Neural progenitor cell (in vitro differentiated cells): ENCODE results near the gene RNF25. TPM values are rescaled to one million over a fixed set of nuclear protein-coding genes. Genes with fewer than 3 reads are reported as not detected.

Experiments used
- DNase-seq: peaks from one replicate; pipeline ENCODE4 v3.0.0-alpha.2; 2016; ENCODE audit warnings: low spot score
- H2AFZ ChIP-seq: fragments of 200-600 bp; sonication (generic); replicated peaks from 2 replicates; pipeline ENCODE4 v1.6.1; 2016; ENCODE audit warnings: antibody characterized with exemption
- H3F3A ChIP-seq: fragments of 200-600 bp; sonication (generic); 2 replicates; pipeline ENCODE4 v1.6.1; 2016; ENCODE audit warnings: antibody characterized with exemption, low read depth
- H3K27ac ChIP-seq: fragments of 200-600 bp; sonication (generic); 2 replicates; pipeline ENCODE4 v1.5.1; 2016; ENCODE audit warnings: mild to moderate bottlenecking
- H3K27me3 ChIP-seq: fragments of 200-600 bp; sonication (generic); 2 replicates; pipeline ENCODE4 v1.6.1; 2016; ENCODE audit warnings: mild to moderate bottlenecking, moderate library complexity
- H3K36me3 ChIP-seq: fragments of 200-600 bp; sonication (generic); 2 replicates; pipeline ENCODE4 v1.5.1; 2016
- H3K4me1 ChIP-seq: fragments of 200-600 bp; sonication (generic); 2 replicates; pipeline ENCODE4 v1.6.1; 2016; ENCODE audit warnings: mixed run types
- H3K4me2 ChIP-seq: fragments of 200-600 bp; sonication (generic); 2 replicates; pipeline ENCODE4 v1.6.1; 2016
- H3K4me3 ChIP-seq: fragments of 200-600 bp; sonication (generic); 2 replicates; pipeline ENCODE4 v1.5.1; 2016
- H3K79me2 ChIP-seq: fragments of 200-600 bp; sonication (generic); 2 replicates; pipeline ENCODE4 v1.6.1; 2016; ENCODE audit warnings: low read depth
- H3K9ac ChIP-seq: fragments of 200-600 bp; sonication (generic); 2 replicates; pipeline ENCODE4 v1.6.1; 2016
- H3K9me3 ChIP-seq: fragments of 200-600 bp; sonication (generic); 2 replicates; pipeline ENCODE4 v1.5.1; 2016; ENCODE audit warnings: low read depth
- H4K20me1 ChIP-seq: fragments of 200-600 bp; sonication (generic); 2 replicates; pipeline ENCODE4 v1.6.1; 2016; ENCODE audit warnings: low read depth
- H3K27ac Mint-ChIP-seq: 3 replicates; pipeline ENCODE4 v1.8.0; 2021; ENCODE audit warnings: mixed read lengths
- H3K27me3 Mint-ChIP-seq: 2 replicates; pipeline ENCODE4 v1.8.0; 2022; ENCODE audit warnings: low read depth, mild to moderate bottlenecking, inconsistent platforms, moderate library complexity, mixed read lengths; ENCODE audit not compliant: insufficient read depth
- H3K36me3 Mint-ChIP-seq: 3 replicates; pipeline ENCODE4 v1.8.0; 2021; ENCODE audit warnings: mixed read lengths
- H3K4me1 Mint-ChIP-seq: 3 replicates; pipeline ENCODE4 v1.8.0; 2021; ENCODE audit warnings: mixed read lengths
- H3K4me3 Mint-ChIP-seq: 3 replicates; pipeline ENCODE4 v1.8.0; 2021; ENCODE audit warnings: mild to moderate bottlenecking, moderate library complexity, mixed read lengths
- H3K9me3 Mint-ChIP-seq: 3 replicates; pipeline ENCODE4 v1.8.0; 2020; ENCODE audit warnings: mixed read lengths
- CTCF ChIP-seq: fragments of 200-600 bp; sonication (generic); IDR thresholded peaks from 2 replicates; pipeline ENCODE4 v1.5.1; 2017; ENCODE audit warnings: antibody characterized with exemption, mild to moderate bottlenecking
- EZH2 ChIP-seq: fragments of 200-600 bp; sonication (generic); IDR thresholded peaks from 2 replicates; pipeline ENCODE4 v1.6.1; 2017; ENCODE audit warnings: antibody characterized with exemption, mild to moderate bottlenecking, moderate library complexity
- EZH2phosphoT487 ChIP-seq: fragments of 200-600 bp; sonication (generic); IDR thresholded peaks from 2 replicates; pipeline ENCODE4 v1.6.1; 2017; ENCODE audit warnings: antibody characterized with exemption
- total RNA-seq: library from RNA; depleted of rRNA; stranded (reverse); fragments of >200 nt; gene quantifications from 2 replicates; pipeline ENCODE4 v1.2.3, GENCODE V29; 2015; ENCODE audit warnings: low replicate concordance

Gene RNF25
- total RNA-seq, 1 donor from 2014 or later: 9.6 TPM

DNA sequence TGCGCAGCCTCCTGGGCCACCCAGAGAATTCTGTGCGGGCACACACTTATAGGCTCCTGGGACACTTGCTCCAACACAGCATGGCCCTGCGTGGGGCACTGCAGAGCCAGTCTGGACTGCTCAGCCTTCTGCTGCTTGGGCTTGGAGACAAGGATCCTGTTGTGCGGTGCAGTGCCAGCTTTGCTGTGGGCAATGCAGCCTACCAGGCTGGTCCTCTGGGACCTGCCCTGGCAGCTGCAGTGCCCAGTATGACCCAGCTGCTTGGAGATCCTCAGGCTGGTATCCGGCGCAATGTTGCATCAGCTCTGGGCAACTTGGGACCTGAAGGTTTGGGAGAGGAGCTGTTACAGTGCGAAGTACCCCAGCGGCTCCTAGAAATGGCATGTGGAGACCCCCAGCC is 27.1 kb upstream of the RNF25 start:
- Mint-ChIP-seq H3K36me3 (peaks cover 23% of the 10 kb centered on the region), H3K27ac (no peak overlapping the region), H3K4me3 (no peak overlapping the region), H3K27me3 (peaks cover 5% of the 10 kb centered on the region), H3K4me1 (peaks cover 12% of the 10 kb centered on the region), H3K9me3 (no peaks in the 10 kb centered on the region)
- Histone ChIP-seq H3K79me2 (no peaks in the 10 kb centered on the region), H3K27ac (no peak overlapping the region), H3K4me2 (no peak overlapping the region), H3K9ac (no peak overlapping the region), H3F3A (peaks cover 15% of the 10 kb centered on the region), H2AFZ (no peak overlapping the region), H3K36me3 (no peaks in the 10 kb centered on the region), H3K4me1 (peaks cover 11% of the 10 kb centered on the region), H3K4me3 (no peak overlapping the region), H4K20me1 (peaks cover 7% of the 10 kb centered on the region), H3K9me3 (no peaks in the 10 kb centered on the region), H3K27me3 (no peaks in the 10 kb centered on the region)
- DNase-seq: no peak
- no peak for TF ChIP-seq EZH2
- TF ChIP-seq EZH2phosphoT487: no peak
- no peak for TF ChIP-seq CTCF

- Histone ChIP-seq H3K4me2 (peak overlapping the region; percentile 28), H3K36me3 (no peaks in the 10 kb centered on the region), H3K9ac (no peak overlapping the region), H3K79me2 (no peaks in the 10 kb centered on the region), H3K27me3 (no peaks in the 10 kb centered on the region), H3F3A (peaks cover 17% of the 10 kb centered on the region), H3K27ac (peak overlapping the region; percentile 82), H2AFZ (no peak overlapping the region), H4K20me1 (peaks cover 9% of the 10 kb centered on the region), H3K9me3 (no peaks in the 10 kb centered on the region), H3K4me1 (peaks cover 17% of the 10 kb centered on the region), H3K4me3 (no peak overlapping the region)
- H3K4me3 Mint-ChIP-seq: peak overlapping the region; percentile 9
- DNase-seq: peak; percentile 86
- no peaks in the 10 kb centered on the region for H3K9me3 Mint-ChIP-seq
- no peak for TF ChIP-seq EZH2
- no peak for TF ChIP-seq EZH2phosphoT487
- TF ChIP-seq CTCF: no peak
- peaks cover 5% of the 10 kb centered on the region for H3K27me3 Mint-ChIP-seq
- H3K36me3 Mint-ChIP-seq: peaks cover 30% of the 10 kb centered on the region
- peaks cover 21% of the 10 kb centered on the region for H3K4me1 Mint-ChIP-seq
- H3K27ac Mint-ChIP-seq: peak overlapping the region; percentile 78
Observed at GRCh38 chr2:218694405-218695145, 22.8 kb upstream of the RNF25 start.

GRCh38 chr2:218691234-218691633 is 19.4 kb upstream of the RNF25 start:
- H4K20me1 ChIP-seq: peaks cover 9% of the 10 kb centered on the region
- Mint-ChIP-seq H3K9me3 (no peaks in the 10 kb centered on the region), H3K36me3 (peaks cover 23% of the 10 kb centered on the region), H3K4me1 (peaks cover 21% of the 10 kb centered on the region), H3K4me3 (no peak overlapping the region), H3K27me3 (peaks cover 2% of the 10 kb centered on the region), H3K27ac (no peak overlapping the region)
- no peaks in the 10 kb centered on the region for H3K27me3 ChIP-seq
- no peak overlapping the region for H3K27ac ChIP-seq
- TF ChIP-seq EZH2: no peak
- no peak for TF ChIP-seq EZH2phosphoT487
- no peak for TF ChIP-seq CTCF
- no peak overlapping the region for H3K4me3 ChIP-seq
- H3K9ac ChIP-seq: no peak overlapping the region
- H3K9me3 ChIP-seq: no peaks in the 10 kb centered on the region
- H3K79me2 ChIP-seq: no peaks in the 10 kb centered on the region
- no peak for DNase-seq
- peaks cover 23% of the 10 kb centered on the region for H3F3A ChIP-seq
- no peak overlapping the region for H3K4me2 ChIP-seq
- H3K36me3 ChIP-seq: no peaks in the 10 kb centered on the region
- no peak overlapping the region for H2AFZ ChIP-seq
- peaks cover 17% of the 10 kb centered on the region for H3K4me1 ChIP-seq
